Measurements from ENCODE around the gene NCAN. TPM values are rescaled to one million over a fixed set of nuclear protein-coding genes. Genes with fewer than 3 reads are reported as not detected.

The NCAN gene
- total RNA-seq, 2 experiments from 2014 or later, result not detected

GRCh38 chr19:19257836-19258588 lies 46.3 kb downstream of the NCAN start:
- DNase-seq, result no peak
- peaks cover 3% of the 10 kb centered on the region for H3K4me1 Mint-ChIP-seq
- H3K4me3 Mint-ChIP-seq, result no peak overlapping the region
- H3K9me3 Mint-ChIP-seq, result no peaks in the 10 kb centered on the region
- H3K36me3 Mint-ChIP-seq, result no peaks in the 10 kb centered on the region
- no peak overlapping the region for H3K27ac Mint-ChIP-seq
- peaks cover 74% of the 10 kb centered on the region for H3K27me3 Mint-ChIP-seq

- no peak for DNase-seq
- Mint-ChIP-seq H3K4me3 (no peak overlapping the region), H3K27ac (no peak overlapping the region), H3K9me3 (no peaks in the 10 kb centered on the region), H3K4me1 (peaks cover 3% of the 10 kb centered on the region), H3K27me3 (peaks cover 75% of the 10 kb centered on the region), H3K36me3 (no peaks in the 10 kb centered on the region)
Observed at GRCh38 chr19:19258589-19259338, 47.0 kb downstream of the NCAN start.

- Mint-ChIP-seq H3K27me3 (peaks cover 70% of the 10 kb centered on the region), H3K36me3 (no peaks in the 10 kb centered on the region), H3K4me1 (peaks cover 3% of the 10 kb centered on the region), H3K9me3 (no peaks in the 10 kb centered on the region), H3K27ac (no peak overlapping the region), H3K4me3 (no peak overlapping the region)
- no peak for DNase-seq
Observed at GRCh38 chr19:19259741-19260140, 48.0 kb downstream of the NCAN start.

GRCh38 chr19:19260417-19261214 lies 48.9 kb downstream of the NCAN start:
- DNase-seq, result no peak
- Mint-ChIP-seq H3K9me3 (no peaks in the 10 kb centered on the region), H3K36me3 (no peaks in the 10 kb centered on the region), H3K4me1 (peaks cover 3% of the 10 kb centered on the region), H3K4me3 (peak overlapping the region; percentile 4), H3K27me3 (peaks cover 61% of the 10 kb centered on the region), H3K27ac (no peak overlapping the region)

- peak; percentile 26 for DNase-seq
- H3K36me3 Mint-ChIP-seq, result no peaks in the 10 kb centered on the region
Observed at GRCh38 chr19:19261350-19262189, 49.8 kb downstream of the NCAN start.

GRCh38 chr19:19262190-19263057 lies 50.7 kb downstream of the NCAN start:
- DNase-seq, result no peak
- H3K27ac Mint-ChIP-seq, result no peak overlapping the region
- peaks cover 46% of the 10 kb centered on the region for H3K27me3 Mint-ChIP-seq
- H3K9me3 Mint-ChIP-seq, result no peaks in the 10 kb centered on the region
- peaks cover 3% of the 10 kb centered on the region for H3K4me1 Mint-ChIP-seq
- no peak overlapping the region for H3K4me3 Mint-ChIP-seq
- no peaks in the 10 kb centered on the region for H3K36me3 Mint-ChIP-seq

More at GRCh38 chr19:19261350-19262189, 49.8 kb downstream of the NCAN start:
- H3K27me3 Mint-ChIP-seq, result peaks cover 54% of the 10 kb centered on the region
- peaks cover 3% of the 10 kb centered on the region for H3K4me1 Mint-ChIP-seq
- H3K9me3 Mint-ChIP-seq, result no peaks in the 10 kb centered on the region
- H3K4me3 Mint-ChIP-seq, result peak overlapping the region; percentile 4
- no peak overlapping the region for H3K27ac Mint-ChIP-seq

GRCh38 chr19:19263886-19264487 lies 52.2 kb downstream of the NCAN start:
- Mint-ChIP-seq H3K4me1 (peaks cover 3% of the 10 kb centered on the region), H3K9me3 (no peaks in the 10 kb centered on the region), H3K36me3 (no peaks in the 10 kb centered on the region), H3K27me3 (peaks cover 42% of the 10 kb centered on the region), H3K27ac (no peak overlapping the region), H3K4me3 (no peak overlapping the region)
- DNase-seq, result no peak

- DNase-seq, result no peak
- H3K4me3 Mint-ChIP-seq, result no peak overlapping the region
- H3K9me3 Mint-ChIP-seq, result no peaks in the 10 kb centered on the region
- no peaks in the 10 kb centered on the region for H3K4me1 Mint-ChIP-seq
- no peaks in the 10 kb centered on the region for H3K36me3 Mint-ChIP-seq
- H3K27ac Mint-ChIP-seq, result no peak overlapping the region
- peaks cover 17% of the 10 kb centered on the region for H3K27me3 Mint-ChIP-seq
Observed at GRCh38 chr19:19267305-19267704, 55.5 kb downstream of the NCAN start.

GRCh38 chr19:19268453-19269385 lies 57.0 kb downstream of the NCAN start:
- Mint-ChIP-seq H3K36me3 (no peaks in the 10 kb centered on the region), H3K27me3 (peaks cover 15% of the 10 kb centered on the region), H3K4me3 (no peak overlapping the region), H3K27ac (no peak overlapping the region), H3K4me1 (peaks cover 4% of the 10 kb centered on the region), H3K9me3 (no peaks in the 10 kb centered on the region)
- DNase-seq, result no peak

- Mint-ChIP-seq H3K9me3 (no peaks in the 10 kb centered on the region), H3K36me3 (no peaks in the 10 kb centered on the region), H3K4me3 (no peak overlapping the region), H3K27me3 (peaks cover 23% of the 10 kb centered on the region), H3K4me1 (peaks cover 4% of the 10 kb centered on the region), H3K27ac (no peak overlapping the region)
- no peak for DNase-seq
Observed at GRCh38 chr19:19269952-19270694, 58.4 kb downstream of the NCAN start.

- H3K27ac Mint-ChIP-seq, result no peak overlapping the region
- no peak for DNase-seq
- H3K27me3 Mint-ChIP-seq, result peaks cover 23% of the 10 kb centered on the region
- no peak overlapping the region for H3K4me3 Mint-ChIP-seq
- peaks cover 4% of the 10 kb centered on the region for H3K4me1 Mint-ChIP-seq
- no peaks in the 10 kb centered on the region for H3K9me3 Mint-ChIP-seq
- H3K36me3 Mint-ChIP-seq, result peaks cover under 1% of the 10 kb centered on the region
Observed at GRCh38 chr19:19270749-19271571, 59.2 kb downstream of the NCAN start.

Measured in activated naive CD8-positive, alpha-beta T cell treated with anti-CD3 and anti-CD28 coated beads for 36 hours (primary cell).